Measurements from ENCODE around the gene OR1I1.

- TF ChIP-seq, protein P1, sequence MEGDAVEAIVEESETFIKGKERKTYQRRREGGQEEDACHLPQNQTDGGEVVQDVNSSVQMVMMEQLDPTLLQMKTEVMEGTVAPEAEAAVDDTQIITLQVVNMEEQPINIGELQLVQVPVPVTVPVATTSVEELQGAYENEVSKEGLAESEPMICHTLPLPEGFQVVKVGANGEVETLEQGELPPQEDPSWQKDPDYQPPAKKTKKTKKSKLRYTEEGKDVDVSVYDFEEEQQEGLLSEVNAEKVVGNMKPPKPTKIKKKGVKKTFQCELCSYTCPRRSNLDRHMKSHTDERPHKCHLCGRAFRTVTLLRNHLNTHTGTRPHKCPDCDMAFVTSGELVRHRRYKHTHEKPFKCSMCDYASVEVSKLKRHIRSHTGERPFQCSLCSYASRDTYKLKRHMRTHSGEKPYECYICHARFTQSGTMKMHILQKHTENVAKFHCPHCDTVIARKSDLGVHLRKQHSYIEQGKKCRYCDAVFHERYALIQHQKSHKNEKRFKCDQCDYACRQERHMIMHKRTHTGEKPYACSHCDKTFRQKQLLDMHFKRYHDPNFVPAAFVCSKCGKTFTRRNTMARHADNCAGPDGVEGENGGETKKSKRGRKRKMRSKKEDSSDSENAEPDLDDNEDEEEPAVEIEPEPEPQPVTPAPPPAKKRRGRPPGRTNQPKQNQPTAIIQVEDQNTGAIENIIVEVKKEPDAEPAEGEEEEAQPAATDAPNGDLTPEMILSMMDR (IDR thresholded peaks at IDR 0.05), result no peak
- no peak for TF ChIP-seq POLR2A (IDR thresholded peaks at IDR 0.05)
Measured at GRCh38 chr19:15137777-15138176, 55.8 kb downstream of the OR1I1 start.

Measured in adrenal gland (tissue), 5 donors.